ENCODE data around the gene FBXO42. TPM values are rescaled to one million over a fixed set of nuclear protein-coding genes. Genes with fewer than 3 reads are reported as not detected.
"Not testable (repeated sequence)": the region's sequence is repeated elsewhere in the genome, so short reads cannot be mapped to it uniquely, and the experiment has no call there.

FBXO42 gene
- total RNA-seq, 2 experiments from 2014 or later = 19.7 to 23.4 TPM

GRCh38 chr1:16221499-16221898 lies 130.8 kb downstream of the FBXO42 start:
- peaks cover 26% of the 10 kb centered on the region for H3K4me1 Mint-ChIP-seq (ENCODE audit: low read depth)
- no peak overlapping the region for H3K27ac Mint-ChIP-seq
- no peak for DNase-seq
- no peaks in the 10 kb centered on the region for H3K9me3 Mint-ChIP-seq (ENCODE audit: insufficient read depth)
- ChIA-PET POLR2A (no interaction called here), CTCF (no interaction called here)
- no peak for ATAC-seq
- H3K27me3 Mint-ChIP-seq (ENCODE audit: low read depth) = peaks cover 20% of the 10 kb centered on the region
- peaks cover 1% of the 10 kb centered on the region for H3K36me3 Mint-ChIP-seq (ENCODE audit: low read depth)
- H3K4me3 Mint-ChIP-seq = no peak overlapping the region

GRCh38 chr1:16219968-16220500 lies 132.2 kb downstream of the FBXO42 start:
- POLR2A ChIA-PET = no interaction called here
- ATAC-seq = no peak
- Mint-ChIP-seq H3K27me3 (ENCODE audit: low read depth) (peaks cover 7% of the 10 kb centered on the region), H3K27ac (peak overlapping the region; percentile 68), H3K36me3 (ENCODE audit: low read depth) (no peaks in the 10 kb centered on the region), H3K4me3 (peak overlapping the region; percentile 27), H3K4me1 (ENCODE audit: low read depth) (peaks cover 31% of the 10 kb centered on the region), H3K9me3 (ENCODE audit: insufficient read depth) (no peaks in the 10 kb centered on the region)
- no peak for DNase-seq
- CTCF ChIA-PET = no interaction called here

- POLR2A ChIA-PET = interaction anchor here (0.7 to 3.9 kb wide), 4 partner anchors 11 to 134 kb away, joined by 3 to 30 read pairs (median 10); partner anchors contain the start of genes CPLANE2 and FBXO42
Observed at GRCh38 chr1:16218674-16219071, 133.6 kb downstream of the FBXO42 start.

GRCh38 chr1:16218014-16218673 lies 134.1 kb downstream of the FBXO42 start:
- DNase-seq = no peak
- H3K4me3 Mint-ChIP-seq = no peak overlapping the region
- ChIA-PET POLR2A (interaction anchor here (0.6 to 3.9 kb wide), 7 partner anchors 11 to 146 kb away, joined by 3 to 30 read pairs (median 3); partner anchors contain the start of genes CPLANE2 and FBXO42), CTCF (interaction anchor here (0.6 to 3.0 kb wide), 3 partner anchors 12 to 136 kb away, joined by 3 to 9 read pairs (median 3); no protein-coding TSS in a partner anchor)
- H3K27ac Mint-ChIP-seq = no peak overlapping the region
- H3K9me3 Mint-ChIP-seq (ENCODE audit: insufficient read depth) = no peaks in the 10 kb centered on the region
- H3K27me3 Mint-ChIP-seq (ENCODE audit: low read depth) = peaks cover 7% of the 10 kb centered on the region
- H3K4me1 Mint-ChIP-seq (ENCODE audit: low read depth) = peaks cover 31% of the 10 kb centered on the region
- H3K36me3 Mint-ChIP-seq (ENCODE audit: low read depth) = no peaks in the 10 kb centered on the region
- no peak for ATAC-seq

More at GRCh38 chr1:16218674-16219071, 133.6 kb downstream of the FBXO42 start:
- Mint-ChIP-seq H3K4me1 (ENCODE audit: low read depth) (peaks cover 31% of the 10 kb centered on the region), H3K4me3 (no peak overlapping the region), H3K27ac (no peak overlapping the region), H3K27me3 (ENCODE audit: low read depth) (peaks cover 7% of the 10 kb centered on the region), H3K9me3 (ENCODE audit: insufficient read depth) (no peaks in the 10 kb centered on the region), H3K36me3 (ENCODE audit: low read depth) (no peaks in the 10 kb centered on the region)
- CTCF ChIA-PET = interaction anchor here (3.0 kb wide), 1 partner anchor 12 kb away, joined by 9 read pairs; no protein-coding TSS in a partner anchor
- DNase-seq (no peak), ATAC-seq (no peak)

GRCh38 chr1:16217061-16217785 lies 135.1 kb downstream of the FBXO42 start:
- peak overlapping the region; percentile 78 for H3K4me3 Mint-ChIP-seq
- peaks cover 9% of the 10 kb centered on the region for H3K27me3 Mint-ChIP-seq (ENCODE audit: low read depth)
- CTCF ChIA-PET = interaction anchor here (0.7 to 3.0 kb wide), 7 partner anchors 11 to 369 kb away, joined by 3 to 9 read pairs (median 3); partner anchors contain the start of genes FAM131C and SPEN
- peak; percentile 97 for DNase-seq
- peak; percentile 99 for ATAC-seq
- H3K27ac Mint-ChIP-seq = peak overlapping the region; percentile 76
- H3K36me3 Mint-ChIP-seq (ENCODE audit: low read depth) = no peaks in the 10 kb centered on the region
- no peaks in the 10 kb centered on the region for H3K9me3 Mint-ChIP-seq (ENCODE audit: insufficient read depth)
- POLR2A ChIA-PET = interaction anchor here (0.6 to 3.9 kb wide), 8 partner anchors 10 to 281 kb away, joined by 3 to 30 read pairs (median 3); partner anchors contain the start of genes CPLANE2 and FBXO42
- peaks cover 31% of the 10 kb centered on the region for H3K4me1 Mint-ChIP-seq (ENCODE audit: low read depth)

GRCh38 chr1:16215882-16216753 lies 136.2 kb downstream of the FBXO42 start:
- ChIA-PET POLR2A (interaction anchor here (0.5 to 3.9 kb wide), 4 partner anchors 9 to 20 kb away, joined by 3 to 30 read pairs (median 10); partner anchors contain the start of gene CPLANE2), CTCF (interaction anchor here (1.2 to 3.0 kb wide), 2 partner anchors 10 to 137 kb away, joined by 6 to 9 read pairs; no protein-coding TSS in a partner anchor)
- DNase-seq (peak; percentile 78), ATAC-seq (peak; percentile 36)
- Mint-ChIP-seq H3K27ac (peak overlapping the region; percentile 47), H3K4me1 (ENCODE audit: low read depth) (peaks cover 31% of the 10 kb centered on the region), H3K27me3 (ENCODE audit: low read depth) (peaks cover 4% of the 10 kb centered on the region), H3K36me3 (ENCODE audit: low read depth) (no peaks in the 10 kb centered on the region), H3K4me3 (peak overlapping the region; percentile 78), H3K9me3 (ENCODE audit: insufficient read depth) (no peaks in the 10 kb centered on the region)

- H3K9me3 Mint-ChIP-seq (ENCODE audit: insufficient read depth); H3K4me3 Mint-ChIP-seq; ATAC-seq; H3K36me3 Mint-ChIP-seq (ENCODE audit: low read depth); CTCF ChIA-PET; H3K27me3 Mint-ChIP-seq (ENCODE audit: low read depth); DNase-seq; H3K27ac Mint-ChIP-seq; POLR2A ChIA-PET: not testable (repeated sequence)
- peaks cover 30% of the 10 kb centered on the region for H3K4me1 Mint-ChIP-seq (ENCODE audit: low read depth)
Observed at GRCh38 chr1:16215240-16215639, 137.0 kb downstream of the FBXO42 start.

- ATAC-seq; H3K27me3 Mint-ChIP-seq (ENCODE audit: low read depth); H3K27ac Mint-ChIP-seq; H3K36me3 Mint-ChIP-seq (ENCODE audit: low read depth); DNase-seq; H3K4me3 Mint-ChIP-seq; H3K9me3 Mint-ChIP-seq (ENCODE audit: insufficient read depth); CTCF ChIA-PET: not testable (repeated sequence)
- peaks cover 21% of the 10 kb centered on the region for H3K4me1 Mint-ChIP-seq (ENCODE audit: low read depth)
- POLR2A ChIA-PET = interaction anchor here (0.5 kb wide), 1 partner anchor 152 kb away, joined by 3 read pairs; no protein-coding TSS in a partner anchor
Observed at GRCh38 chr1:16213544-16213943, 138.7 kb downstream of the FBXO42 start.

GRCh38 chr1:16213013-16213412 lies 139.3 kb downstream of the FBXO42 start:
- POLR2A ChIA-PET = no interaction called here
- no peaks in the 10 kb centered on the region for H3K36me3 Mint-ChIP-seq (ENCODE audit: low read depth)
- H3K27me3 Mint-ChIP-seq (ENCODE audit: low read depth) = peaks cover 3% of the 10 kb centered on the region
- DNase-seq (no peak), ATAC-seq (no peak)
- no peaks in the 10 kb centered on the region for H3K9me3 Mint-ChIP-seq (ENCODE audit: insufficient read depth)
- no peak overlapping the region for H3K27ac Mint-ChIP-seq
- CTCF ChIA-PET = no interaction called here
- no peak overlapping the region for H3K4me3 Mint-ChIP-seq
- peaks cover 19% of the 10 kb centered on the region for H3K4me1 Mint-ChIP-seq (ENCODE audit: low read depth)

- ChIA-PET CTCF (no interaction called here), POLR2A (no interaction called here)
- H3K36me3 Mint-ChIP-seq (ENCODE audit: low read depth) = no peaks in the 10 kb centered on the region
- ATAC-seq (no peak), DNase-seq (no peak)
- peaks cover 3% of the 10 kb centered on the region for H3K27me3 Mint-ChIP-seq (ENCODE audit: low read depth)
- H3K4me1 Mint-ChIP-seq (ENCODE audit: low read depth) = peaks cover 13% of the 10 kb centered on the region
- H3K4me3 Mint-ChIP-seq = no peak within 1 kb of the TSS
- H3K9me3 Mint-ChIP-seq (ENCODE audit: insufficient read depth) = no peaks in the 10 kb centered on the region
- no peak within 1 kb of the TSS for H3K27ac Mint-ChIP-seq
Observed at GRCh38 chr1:16212251-16212961, 139.9 kb downstream of the FBXO42 start, which contains the start of gene ARHGEF19. ARHGEF19 (minus strand) TSS chr1:16212652; CDS start chr1:16209054, 3,598 bp downstream.

Measured in activated CD8-positive, alpha-beta T cell treated with anti-CD3 and anti-CD28 coated beads, Interleukin-2, amount 10 ng/mL, durations not matched to agents 7 days and 5 days (primary cell).